Astrocyte (in vitro differentiated cells and primary cell): Measurements from ENCODE around the gene FRMD4A. TPM values are rescaled to one million over a fixed set of nuclear protein-coding genes. Genes with fewer than 3 reads are reported as not detected.

ENCODE experiments used
- DNase-seq: peaks from one replicate; pipeline ENCODE4 v3.0.0-alpha.2; 2010; ENCODE audit warnings: low read depth
- FAIRE-seq: peaks from 2 replicates; lab custom pipeline; 2011; peaks lifted over from hg19 to GRCh38; lab: Jason Lieb, UNC
- H2AFZ ChIP-seq: 2 replicates; pipeline ENCODE4 v1.6.0; 2012; ENCODE audit warnings: low read depth, low read length, inconsistent platforms
- H3K27ac ChIP-seq: 2 replicates; pipeline ENCODE4 v1.5.1; 2011; ENCODE audit warnings: low read depth, low read length, inconsistent platforms
- H3K27me3 ChIP-seq: 2 replicates; pipeline ENCODE4 v1.6.0; 2011; ENCODE audit warnings: low read length, inconsistent platforms; ENCODE audit not compliant: insufficient read depth
- H3K36me3 ChIP-seq: 2 replicates; pipeline ENCODE4 v1.5.1; 2011; ENCODE audit warnings: low read length, inconsistent platforms; ENCODE audit not compliant: insufficient read depth
- H3K4me1 ChIP-seq: 2 replicates; pipeline ENCODE4 v1.5.1; 2011; ENCODE audit warnings: low read length, inconsistent platforms; ENCODE audit not compliant: insufficient read depth
- H3K4me2 ChIP-seq: 2 replicates; pipeline ENCODE4 v1.6.0; 2012; ENCODE audit warnings: low read length, inconsistent platforms
- H3K4me3 ChIP-seq: 2 replicates; pipeline ENCODE4 v1.5.1; 2011; ENCODE audit warnings: low read depth, mild to moderate bottlenecking, low read length, inconsistent platforms; ENCODE audit not compliant: insufficient read depth
- H3K79me2 ChIP-seq: 2 replicates; pipeline ENCODE4 v1.6.0; 2012; ENCODE audit warnings: mild to moderate bottlenecking, low read length, inconsistent platforms; ENCODE audit not compliant: insufficient read depth
- H3K9ac ChIP-seq: 2 replicates; pipeline ENCODE4 v1.6.0; 2012; ENCODE audit warnings: mild to moderate bottlenecking, low read length, inconsistent platforms
- H3K9me3 ChIP-seq: 2 replicates; pipeline ENCODE4 v1.5.1; 2012; ENCODE audit warnings: low read depth, mild to moderate bottlenecking, low read length, inconsistent platforms; ENCODE audit not compliant: insufficient read depth
- H4K20me1 ChIP-seq: 2 replicates; pipeline ENCODE4 v1.6.0; 2012; ENCODE audit warnings: low read length, inconsistent platforms; ENCODE audit not compliant: insufficient read depth
- H3K27ac Mint-ChIP-seq: one replicate; pipeline ENCODE4 v1.8.0; 2021; ENCODE audit warnings: mild to moderate bottlenecking, mixed read lengths; ENCODE audit not compliant: unreplicated experiment
- H3K27me3 Mint-ChIP-seq: one replicate; pipeline ENCODE4 v1.8.0; 2021; ENCODE audit warnings: low read depth, mixed read lengths; ENCODE audit not compliant: unreplicated experiment
- H3K36me3 Mint-ChIP-seq: one replicate; pipeline ENCODE4 v1.8.0; 2021; ENCODE audit warnings: low read depth, mixed read lengths; ENCODE audit not compliant: unreplicated experiment
- H3K4me1 Mint-ChIP-seq: one replicate; pipeline ENCODE4 v1.8.0; 2021; ENCODE audit warnings: low read depth, mixed read lengths; ENCODE audit not compliant: unreplicated experiment
- H3K4me3 Mint-ChIP-seq: one replicate; pipeline ENCODE4 v1.8.0; 2021; ENCODE audit warnings: mild to moderate bottlenecking, moderate library complexity, mixed read lengths; ENCODE audit not compliant: unreplicated experiment
- H3K9me3 Mint-ChIP-seq: one replicate; pipeline ENCODE4 v1.8.0; 2021; ENCODE audit warnings: mild to moderate bottlenecking, mixed read lengths; ENCODE audit not compliant: unreplicated experiment
- EZH2 ChIP-seq: IDR thresholded peaks from 2 replicates; pipeline ENCODE4 v1.6.1; 2012; ENCODE audit warnings: mild to moderate bottlenecking, low read length, inconsistent platforms; ENCODE audit not compliant: insufficient read depth
- total RNA-seq: library from RNA; stranded (reverse); gene quantifications from 2 replicates; pipeline ENCODE4 v1.2.1, GENCODE V29; 2021
- TF ChIP-seq, protein P1 (sequence below): IDR thresholded peaks from 2 replicates; pipeline ENCODE4 v1.5.1; 2011; ENCODE audit warnings: low read depth, mild to moderate bottlenecking, inconsistent platforms, low read length, moderate library complexity; ENCODE audit not compliant: insufficient read depth

The FRMD4A gene
- total RNA-seq, 1 donor from 2014 or later, result 82.5 TPM

DNA sequence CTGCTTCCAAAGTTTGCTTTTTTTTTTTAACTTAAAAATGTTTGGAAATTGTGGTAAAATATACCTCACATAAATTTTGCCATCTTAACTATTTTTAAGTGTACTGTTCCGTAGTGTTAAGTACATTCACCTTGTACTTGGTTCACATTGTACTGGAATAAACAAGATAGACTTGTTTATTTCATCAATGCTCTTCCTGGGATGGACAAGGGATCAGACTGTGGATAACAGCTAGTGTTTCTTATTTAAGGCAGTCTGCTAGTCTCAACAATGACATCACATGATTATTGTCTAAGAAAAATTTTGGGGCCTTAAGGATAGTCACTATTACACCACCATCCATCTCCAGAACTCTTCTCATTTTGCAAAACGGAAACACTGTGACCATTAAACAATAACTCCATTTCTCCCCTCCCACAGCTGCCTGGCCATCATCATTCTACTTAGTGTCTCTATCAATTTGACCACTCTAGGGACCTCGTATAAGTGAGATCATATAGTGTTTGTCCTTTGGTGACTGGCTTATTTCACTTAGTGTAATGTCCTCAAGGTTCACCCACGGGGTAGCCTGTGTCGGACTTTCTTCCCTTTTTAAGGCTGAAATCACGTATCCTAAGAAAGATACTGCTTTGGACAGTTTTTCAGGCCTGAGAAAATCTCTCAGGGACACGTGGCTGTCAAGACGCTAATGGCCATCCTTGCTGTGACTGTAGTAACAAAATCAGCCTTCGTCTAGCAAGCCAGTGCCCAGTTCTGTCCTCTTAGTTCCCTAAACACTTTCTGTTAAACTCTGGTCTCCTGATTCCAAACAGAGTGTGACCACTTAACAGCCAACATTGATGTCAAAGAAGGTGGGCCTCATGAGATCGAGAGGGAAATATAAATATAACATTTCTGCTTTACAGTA lies 305.2 kb downstream of the FRMD4A start:
- H2AFZ ChIP-seq, result no peak overlapping the region
- TF ChIP-seq EZH2, result no peak
- TF ChIP-seq, protein P1, sequence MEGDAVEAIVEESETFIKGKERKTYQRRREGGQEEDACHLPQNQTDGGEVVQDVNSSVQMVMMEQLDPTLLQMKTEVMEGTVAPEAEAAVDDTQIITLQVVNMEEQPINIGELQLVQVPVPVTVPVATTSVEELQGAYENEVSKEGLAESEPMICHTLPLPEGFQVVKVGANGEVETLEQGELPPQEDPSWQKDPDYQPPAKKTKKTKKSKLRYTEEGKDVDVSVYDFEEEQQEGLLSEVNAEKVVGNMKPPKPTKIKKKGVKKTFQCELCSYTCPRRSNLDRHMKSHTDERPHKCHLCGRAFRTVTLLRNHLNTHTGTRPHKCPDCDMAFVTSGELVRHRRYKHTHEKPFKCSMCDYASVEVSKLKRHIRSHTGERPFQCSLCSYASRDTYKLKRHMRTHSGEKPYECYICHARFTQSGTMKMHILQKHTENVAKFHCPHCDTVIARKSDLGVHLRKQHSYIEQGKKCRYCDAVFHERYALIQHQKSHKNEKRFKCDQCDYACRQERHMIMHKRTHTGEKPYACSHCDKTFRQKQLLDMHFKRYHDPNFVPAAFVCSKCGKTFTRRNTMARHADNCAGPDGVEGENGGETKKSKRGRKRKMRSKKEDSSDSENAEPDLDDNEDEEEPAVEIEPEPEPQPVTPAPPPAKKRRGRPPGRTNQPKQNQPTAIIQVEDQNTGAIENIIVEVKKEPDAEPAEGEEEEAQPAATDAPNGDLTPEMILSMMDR, result no peak
- H3K9me3 Mint-ChIP-seq, result no peaks in the 10 kb centered on the region

DNA sequence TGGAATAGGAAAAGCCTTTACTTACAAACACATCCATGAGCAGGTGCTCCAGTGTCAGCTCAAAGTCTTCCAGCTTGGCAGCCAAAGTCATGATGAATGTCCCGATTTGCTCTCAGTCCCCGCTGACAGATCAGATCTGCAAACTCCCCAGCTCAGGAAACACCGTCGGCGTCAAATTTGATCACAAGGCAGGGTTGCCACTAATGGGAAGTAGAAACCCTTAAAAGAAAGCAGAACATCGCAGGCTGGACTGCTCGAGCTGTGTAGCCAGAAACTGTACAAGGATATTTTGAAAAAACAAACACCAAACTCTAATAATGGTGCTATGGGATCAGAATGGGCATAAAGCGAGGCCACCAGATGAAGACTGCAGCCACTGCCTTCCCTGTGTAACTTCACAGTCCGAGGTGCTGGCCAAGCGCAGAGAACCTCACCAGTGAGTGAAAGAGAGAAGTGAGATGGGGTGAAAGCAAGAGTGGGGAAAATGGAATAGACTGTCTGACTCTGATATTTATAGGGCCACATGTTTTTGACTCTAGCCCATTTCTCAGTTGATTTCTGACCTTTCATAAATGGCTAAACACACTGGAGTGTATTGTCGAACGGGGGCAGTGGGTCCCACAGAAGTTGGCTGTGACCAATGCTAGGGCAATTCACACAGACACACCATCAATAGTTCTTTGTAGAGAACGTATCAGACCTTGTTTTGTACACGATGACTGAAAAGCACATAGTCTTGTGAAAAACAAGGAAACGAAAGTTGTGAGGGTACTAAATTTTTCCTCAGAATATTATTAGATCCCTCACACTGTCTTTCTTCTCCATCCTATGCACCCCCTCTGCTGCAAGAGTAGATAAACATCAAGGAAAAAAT lies 306.2 kb downstream of the FRMD4A start:
- no peaks in the 10 kb centered on the region for H3K79me2 ChIP-seq
- no peak for FAIRE-seq
- no peaks in the 10 kb centered on the region for H3K27me3 Mint-ChIP-seq
- no peaks in the 10 kb centered on the region for H3K9me3 ChIP-seq
- no peaks in the 10 kb centered on the region for H3K36me3 Mint-ChIP-seq
- H4K20me1 ChIP-seq, result no peaks in the 10 kb centered on the region
- no peaks in the 10 kb centered on the region for H3K36me3 ChIP-seq
- peaks cover 12% of the 10 kb centered on the region for H3K4me1 Mint-ChIP-seq
- H3K9ac ChIP-seq, result no peak overlapping the region
- TF ChIP-seq, protein P1, result no peak
- no peak for TF ChIP-seq EZH2
- no peak overlapping the region for H3K27ac Mint-ChIP-seq
- H3K9me3 Mint-ChIP-seq, result no peaks in the 10 kb centered on the region
- H3K4me3 ChIP-seq, result no peak overlapping the region
- H3K27me3 ChIP-seq, result no peaks in the 10 kb centered on the region
- H2AFZ ChIP-seq, result no peak overlapping the region
- no peak overlapping the region for H3K4me3 Mint-ChIP-seq
- H3K27ac ChIP-seq, result no peak overlapping the region
- H3K4me2 ChIP-seq, result no peak overlapping the region
- no peak for DNase-seq
- H3K4me1 ChIP-seq, result no peaks in the 10 kb centered on the region

More for the DNA sequence above, 305.2 kb downstream of the FRMD4A start:
- no peak overlapping the region for H3K4me2 ChIP-seq
- no peaks in the 10 kb centered on the region for H3K36me3 ChIP-seq
- no peaks in the 10 kb centered on the region for H3K4me1 ChIP-seq
- H3K9ac ChIP-seq, result no peak overlapping the region
- Mint-ChIP-seq H3K27ac (no peak overlapping the region), H3K36me3 (no peaks in the 10 kb centered on the region), H3K4me1 (peaks cover 12% of the 10 kb centered on the region), H3K27me3 (no peaks in the 10 kb centered on the region), H3K4me3 (no peak overlapping the region)
- no peaks in the 10 kb centered on the region for H3K9me3 ChIP-seq
- FAIRE-seq (no peak), DNase-seq (no peak)
- H3K79me2 ChIP-seq, result no peaks in the 10 kb centered on the region
- no peaks in the 10 kb centered on the region for H4K20me1 ChIP-seq
- H3K27ac ChIP-seq, result no peak overlapping the region
- no peak overlapping the region for H3K4me3 ChIP-seq
- H3K27me3 ChIP-seq, result no peaks in the 10 kb centered on the region
